ENCODE data around the gene ADAM12.
"Not testable (repeated sequence)": the region's sequence is repeated elsewhere in the genome, so short reads cannot be mapped to it uniquely, and the experiment has no call there.

ADAM12 gene

DNA sequence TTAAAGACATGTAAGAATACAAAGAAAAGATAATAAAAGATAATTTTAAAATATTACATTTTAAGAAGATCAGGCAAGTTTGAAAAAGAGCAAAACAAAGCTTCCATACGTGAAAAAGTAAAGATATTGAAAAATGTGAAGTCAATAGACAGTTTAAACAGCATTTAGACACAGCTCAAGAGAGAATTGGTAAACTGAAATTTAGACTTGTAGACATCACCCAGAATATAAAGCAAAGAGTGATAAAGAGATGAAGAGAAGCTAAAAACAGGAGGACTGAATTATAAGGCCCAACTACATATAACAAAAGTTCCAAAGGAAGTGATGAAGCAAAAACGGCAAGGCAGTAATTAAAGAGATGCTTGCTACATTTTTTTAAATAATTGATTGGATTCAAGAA is 13.8 kb downstream of the ADAM12 start:
- DNase-seq (ENCODE audit: low read depth in 2 of 2): no peak

DNA sequence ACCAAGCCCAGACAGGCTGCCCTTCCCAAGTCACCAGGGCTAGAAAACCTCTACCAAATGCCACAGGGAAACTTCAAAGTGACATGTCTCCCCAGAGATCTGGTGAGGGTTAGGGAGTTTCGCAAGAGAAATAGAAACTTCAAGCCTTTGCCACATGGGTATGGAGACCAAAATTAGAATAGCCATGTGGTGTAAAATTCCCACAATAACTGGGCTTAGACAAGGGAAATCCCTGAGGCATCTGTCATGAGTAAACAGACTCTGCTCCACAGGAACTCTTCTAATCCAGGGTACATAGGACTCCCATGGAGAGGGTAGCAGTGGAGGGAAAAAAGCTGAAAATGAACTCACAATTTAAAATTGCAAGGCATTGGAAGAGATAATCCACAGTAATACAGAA is 14.3 kb downstream of the ADAM12 start:
- DNase-seq (ENCODE audit: low read depth in 2 of 2): no peak

DNA sequence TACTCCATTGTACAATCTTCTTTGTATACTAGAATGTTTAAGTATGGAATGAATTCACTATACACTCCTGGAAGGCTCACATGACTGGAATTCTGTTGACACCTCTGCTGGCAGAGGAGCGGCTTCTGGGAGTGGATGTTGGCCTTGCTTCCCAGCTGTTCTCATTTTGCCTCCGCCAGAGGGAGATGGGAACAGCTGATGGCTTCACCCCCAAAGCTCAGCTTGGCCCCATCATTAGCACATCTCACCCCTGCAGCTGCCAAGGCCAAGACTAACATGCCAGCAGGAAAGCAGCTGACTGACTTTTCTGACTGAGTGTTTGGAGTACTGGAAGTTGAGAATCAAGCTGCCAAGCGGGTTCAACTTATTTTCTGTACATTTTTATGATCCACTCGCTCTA is 15.1 kb downstream of the ADAM12 start:
- DNase-seq (ENCODE audit: low read depth in 2 of 2): no peak

DNA sequence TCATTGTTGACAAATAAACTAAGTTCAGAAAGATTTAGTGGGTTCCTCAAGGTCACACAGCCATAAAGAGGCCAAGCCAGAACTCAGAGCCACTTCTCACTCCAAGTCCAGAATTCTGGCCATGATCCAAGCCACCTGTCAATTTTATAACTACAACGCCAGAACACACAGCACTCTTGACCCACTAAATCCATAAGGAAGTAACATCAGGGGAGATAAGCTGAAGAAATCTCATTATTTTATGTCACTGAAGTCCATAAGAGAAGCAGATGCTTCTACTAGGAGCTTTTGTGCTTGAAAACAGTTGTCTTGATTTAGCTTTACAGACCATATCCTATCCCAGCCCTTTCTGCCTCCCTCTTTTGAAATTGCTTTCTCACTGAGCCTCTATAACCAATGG is 15.9 kb downstream of the ADAM12 start:
- no peak for DNase-seq (ENCODE audit: low read depth in 2 of 2)

DNA sequence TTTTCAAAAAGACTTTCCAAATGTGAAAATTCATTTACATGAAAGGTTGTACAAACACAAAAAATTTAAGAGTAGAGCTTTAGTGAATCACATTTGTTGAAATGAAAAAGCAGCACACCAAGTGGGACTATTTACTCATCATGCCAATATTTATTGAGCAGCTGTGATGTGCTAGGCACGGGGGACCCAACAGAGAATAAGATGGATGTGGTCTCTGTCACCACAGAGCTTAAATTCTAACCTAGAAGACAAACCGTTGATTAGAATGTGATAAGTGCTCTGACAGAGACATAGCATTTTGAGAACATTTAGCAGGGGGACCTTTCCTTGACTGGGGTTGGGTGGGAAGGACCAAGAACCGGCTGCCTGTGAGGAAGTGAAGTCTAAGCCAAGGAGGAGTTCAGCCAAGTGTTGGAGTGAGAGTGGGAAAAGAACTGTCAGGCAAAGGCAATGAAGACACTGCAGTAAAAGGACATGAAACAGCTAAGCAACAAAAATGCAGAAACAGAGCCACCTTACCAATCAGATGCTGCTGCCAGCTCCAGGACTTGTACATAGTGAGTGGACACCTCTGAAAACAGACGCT is 19.1 kb downstream of the ADAM12 start:
- no peak for DNase-seq (ENCODE audit: low read depth in 2 of 2)

DNA sequence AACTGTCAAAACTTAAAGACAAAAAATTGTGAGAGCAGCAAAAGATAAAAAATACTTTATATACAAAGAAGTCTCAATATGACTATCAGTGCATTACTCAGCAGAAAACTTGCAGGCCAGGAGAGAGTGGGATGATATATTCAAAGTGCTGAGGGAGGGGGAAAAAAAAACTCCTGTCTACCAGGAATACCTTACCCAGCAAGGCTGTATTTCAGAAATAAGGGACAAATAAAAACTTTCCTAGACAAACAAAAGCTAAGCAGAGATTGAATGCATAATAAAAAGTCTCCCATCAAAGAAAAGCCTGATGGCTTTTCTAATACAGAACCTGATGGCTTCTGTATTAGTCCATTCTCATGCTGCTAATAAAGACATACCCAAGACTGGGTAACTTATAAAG is 31.1 kb downstream of the ADAM12 start:
- no peak for DNase-seq (ENCODE audit: low read depth in 2 of 2)

DNA sequence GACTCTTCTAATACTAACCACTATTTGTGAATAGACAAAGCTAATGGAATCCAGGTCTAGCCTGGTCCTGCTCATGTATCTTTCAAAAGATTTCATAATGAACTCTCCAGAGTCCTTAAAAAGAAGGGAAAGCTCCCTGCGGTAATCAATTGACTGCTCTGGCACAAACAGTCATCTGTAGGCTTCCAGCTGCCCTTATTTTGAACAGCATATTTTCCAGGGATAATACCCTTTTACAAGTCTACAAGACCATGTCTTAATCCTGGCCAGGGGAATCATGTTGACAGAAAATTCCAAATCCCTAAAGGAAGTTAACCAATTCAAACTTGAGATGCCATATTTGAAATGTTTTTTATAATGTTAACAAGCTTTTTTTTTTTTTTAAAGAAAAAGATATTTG is 34.6 kb downstream of the ADAM12 start:
- no peak for DNase-seq (ENCODE audit: low read depth in 2 of 2)

DNA sequence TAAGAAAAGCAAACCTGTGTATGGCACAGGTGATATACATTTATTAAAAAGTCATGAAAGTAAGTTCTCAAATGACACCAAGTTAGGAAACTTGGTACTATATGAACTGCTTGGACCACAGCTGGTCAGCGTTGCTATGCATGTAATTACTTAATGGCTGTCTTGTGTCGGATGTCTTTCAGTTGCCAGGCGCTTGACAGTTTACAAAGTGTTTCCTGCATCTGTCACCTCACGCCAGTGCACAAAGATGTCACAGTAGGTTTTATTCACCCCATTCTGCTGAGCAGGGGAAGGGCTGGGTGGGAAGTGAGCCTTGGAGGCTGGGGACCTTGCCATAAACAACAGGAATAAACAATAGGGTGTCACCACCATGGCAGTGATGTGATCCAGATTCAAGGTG is 35.8 kb downstream of the ADAM12 start:
- no peak for DNase-seq (ENCODE audit: low read depth in 2 of 2)

DNA sequence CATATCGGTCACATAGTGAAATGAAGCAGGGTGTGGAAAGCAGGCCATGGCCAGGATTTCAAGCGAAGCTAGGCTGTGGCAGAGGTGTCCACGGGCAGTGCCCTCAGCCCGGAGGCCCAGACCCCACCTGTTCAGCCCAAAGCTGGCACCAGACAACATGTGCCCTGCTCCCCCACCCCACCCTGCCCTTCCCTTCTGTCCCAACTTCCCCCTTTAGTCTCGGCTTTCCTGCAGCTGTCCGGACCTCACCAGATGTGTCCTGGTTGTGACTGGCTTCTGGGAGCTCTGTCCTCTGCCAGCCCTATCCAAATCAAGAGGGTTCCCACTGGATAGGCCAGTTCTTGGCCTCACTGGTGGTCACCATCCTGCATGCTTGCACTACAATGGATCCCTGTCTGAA is 37.3 kb downstream of the ADAM12 start:
- no peak for DNase-seq (ENCODE audit: low read depth in 2 of 2)

DNA sequence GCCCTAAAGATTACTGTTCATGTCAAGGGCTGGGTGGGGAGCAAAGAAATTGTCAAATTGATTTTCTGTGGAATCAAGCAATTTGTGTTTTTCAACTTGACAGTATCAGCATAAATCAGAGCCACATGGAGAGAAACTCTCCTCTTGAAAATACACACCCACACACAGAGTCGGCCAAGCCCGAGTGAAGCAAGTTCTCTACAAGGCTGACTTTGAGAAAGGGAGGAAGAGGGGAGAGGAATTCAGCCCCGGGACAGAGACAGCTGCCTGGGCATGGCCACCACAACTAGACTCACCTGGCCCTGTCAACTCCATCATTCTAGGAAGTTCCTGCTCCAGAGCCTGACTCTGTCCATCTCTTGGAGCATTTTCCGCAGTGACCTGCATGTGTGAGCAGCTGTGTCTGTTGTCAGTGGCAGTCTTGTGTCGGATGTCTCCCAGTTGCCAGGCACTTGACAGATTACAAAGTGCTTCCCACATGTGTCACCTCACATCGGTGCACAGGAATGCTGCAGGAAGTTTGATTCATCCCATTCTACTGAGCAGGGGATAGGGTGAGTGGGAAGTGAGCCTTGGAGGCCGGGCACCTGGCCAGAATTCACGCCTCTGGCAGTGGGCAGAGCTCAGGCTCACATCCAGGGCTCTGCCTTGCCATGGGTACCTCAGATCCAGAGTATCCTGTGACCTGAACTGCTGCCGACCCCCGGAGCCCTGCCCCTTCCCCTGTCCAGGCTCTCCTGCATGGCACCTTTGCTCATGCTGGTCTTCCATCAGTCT is 37.9 kb downstream of the ADAM12 start:
- DNase-seq (ENCODE audit: low read depth in 2 of 2): no peak

DNA sequence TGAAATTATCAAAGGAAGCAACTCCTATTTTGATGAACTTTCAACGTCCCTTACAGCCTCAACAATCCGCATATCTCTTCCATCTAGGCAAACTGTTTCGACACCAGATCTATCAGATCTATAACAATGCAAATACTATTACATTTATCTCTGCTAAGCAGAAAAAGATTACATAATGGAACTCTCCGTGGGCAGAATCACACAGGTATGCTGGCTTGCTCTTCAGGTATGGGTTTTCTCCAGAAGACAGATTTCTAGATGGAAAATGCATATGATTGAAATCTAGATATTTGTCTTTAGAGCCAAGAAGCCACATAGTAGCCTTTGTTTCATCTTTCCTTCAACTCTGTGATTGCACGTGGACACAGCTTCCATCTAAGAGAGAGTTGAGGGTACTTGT is 38.6 kb downstream of the ADAM12 start:
- no peak for DNase-seq (ENCODE audit: low read depth in 2 of 2)

DNA sequence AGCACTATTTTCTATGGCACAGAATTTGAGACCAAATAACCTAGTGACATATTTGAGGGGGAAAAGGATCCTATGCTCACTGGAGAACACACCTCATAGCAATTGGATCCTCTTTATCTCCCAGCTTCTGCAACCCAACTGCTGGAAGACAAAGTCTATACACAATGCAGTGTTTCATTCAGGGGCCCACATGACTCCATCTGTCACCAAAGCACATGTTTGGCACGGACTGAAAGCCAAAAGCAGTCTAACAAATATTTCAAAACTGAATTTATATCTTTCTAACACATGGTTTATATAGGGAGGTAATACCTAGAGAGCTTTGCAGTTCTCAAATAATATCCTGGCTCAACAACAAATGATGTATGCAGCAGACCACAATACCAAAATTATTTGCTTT is 39.2 kb downstream of the ADAM12 start:
- no peak for DNase-seq (ENCODE audit: low read depth in 2 of 2)

DNA sequence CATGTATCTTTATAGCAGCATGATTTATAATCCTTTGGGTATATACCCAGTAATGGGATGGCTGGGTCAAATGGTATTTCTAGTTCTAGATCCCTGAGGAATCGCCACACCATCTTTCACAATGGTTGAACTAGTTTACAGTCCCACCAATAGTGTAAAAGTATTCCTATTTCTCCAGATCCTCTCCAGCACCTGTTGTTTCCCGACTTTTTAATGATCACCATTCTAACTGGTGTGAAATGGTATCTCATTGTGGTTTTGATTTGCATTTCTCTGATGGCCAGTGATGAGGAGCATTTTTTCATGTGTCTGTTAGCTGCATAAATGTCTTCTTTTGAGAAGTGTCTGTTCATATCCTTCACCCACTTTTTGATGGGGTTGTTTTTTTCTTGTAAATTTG is 44.8 kb downstream of the ADAM12 start:
- not testable (repeated sequence) for DNase-seq (ENCODE audit: low read depth in 2 of 2)

DNA sequence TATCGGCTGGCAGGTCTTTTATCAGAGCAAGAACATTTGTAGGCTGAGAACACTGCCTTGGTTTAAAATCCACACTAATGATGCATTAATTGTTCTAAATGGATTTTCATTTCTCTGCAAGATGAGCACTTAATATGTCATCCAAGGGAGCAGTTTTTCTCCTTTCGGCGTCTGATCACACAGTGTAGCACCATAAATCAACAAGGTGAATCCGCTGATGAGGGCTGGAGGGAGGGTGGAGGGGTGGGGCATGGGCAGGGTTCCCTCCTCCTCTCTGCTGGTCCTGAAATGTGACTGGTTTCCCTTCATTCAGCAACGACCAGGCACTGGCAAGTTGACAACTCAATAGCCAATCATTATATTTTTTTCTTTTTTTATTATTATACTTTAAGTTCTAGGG is 45.6 kb downstream of the ADAM12 start:
- DNase-seq (ENCODE audit: low read depth in 2 of 2): no peak

DNA sequence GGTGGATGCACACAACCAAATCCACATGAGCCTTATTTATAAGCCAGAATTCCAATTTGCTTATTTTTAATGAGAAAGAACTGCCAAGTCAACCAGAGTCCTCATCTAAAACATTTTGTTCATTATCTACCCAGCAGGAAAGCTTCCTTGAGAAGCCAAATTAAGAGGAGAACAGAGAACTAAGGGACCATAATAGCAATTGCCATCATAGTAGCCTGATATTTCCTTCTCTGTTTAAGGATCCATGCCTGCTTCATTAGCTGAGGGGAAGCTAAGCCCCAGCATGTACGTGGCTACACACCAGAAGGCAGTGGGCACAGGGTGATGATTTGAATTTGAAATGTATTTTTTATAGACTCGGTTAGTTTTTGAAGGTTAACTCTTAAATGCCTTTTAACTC is 46.8 kb downstream of the ADAM12 start:
- no peak for DNase-seq (ENCODE audit: low read depth in 2 of 2)

DNA sequence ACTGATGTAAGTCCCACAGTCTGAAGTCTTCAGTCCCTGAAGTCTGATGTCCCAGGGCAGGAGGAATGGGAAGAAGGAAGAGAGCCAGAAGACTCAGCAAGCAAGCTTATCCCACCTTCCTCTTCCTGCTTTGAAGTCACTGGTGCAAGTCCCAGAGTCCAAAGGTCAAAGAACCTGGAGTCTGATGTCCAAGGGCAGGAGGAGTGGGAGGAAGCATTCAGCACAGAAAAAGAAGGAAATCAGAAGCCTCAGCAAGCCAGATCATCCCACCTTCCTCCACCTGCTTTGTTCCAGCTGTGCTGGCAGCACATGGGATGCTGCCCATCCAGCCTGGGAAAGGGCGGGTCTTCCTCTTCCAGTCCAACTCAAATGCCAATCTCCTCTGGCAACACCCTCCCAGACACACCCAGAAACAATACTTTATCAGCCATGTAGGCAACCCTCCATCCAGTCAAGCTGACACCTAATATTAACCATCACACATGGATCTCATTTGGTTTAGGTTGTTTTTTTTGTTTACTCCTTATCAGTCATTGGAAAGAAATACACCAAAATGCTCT is 50.9 kb downstream of the ADAM12 start:
- DNase-seq (ENCODE audit: low read depth in 2 of 2): no peak

DNA sequence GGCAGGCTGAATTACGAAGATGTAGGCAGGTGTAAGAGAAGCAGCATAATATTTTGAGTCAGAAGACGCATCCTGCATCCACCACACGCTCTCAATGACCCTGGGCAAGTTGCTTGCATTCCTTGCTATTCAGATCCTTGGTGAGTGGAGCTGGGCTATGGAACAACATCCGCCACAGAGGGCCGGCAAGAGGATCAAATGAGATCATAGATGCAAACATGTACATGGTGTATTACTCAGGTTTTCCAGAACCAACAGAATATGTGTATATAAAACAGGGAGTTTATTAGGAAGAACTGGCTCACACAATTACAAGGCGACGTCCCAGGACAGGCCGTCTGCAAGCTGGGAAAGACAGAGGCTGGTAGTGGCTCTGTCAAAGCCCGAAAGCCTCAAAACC is 51.5 kb downstream of the ADAM12 start:
- DNase-seq (ENCODE audit: low read depth in 2 of 2): no peak

DNA sequence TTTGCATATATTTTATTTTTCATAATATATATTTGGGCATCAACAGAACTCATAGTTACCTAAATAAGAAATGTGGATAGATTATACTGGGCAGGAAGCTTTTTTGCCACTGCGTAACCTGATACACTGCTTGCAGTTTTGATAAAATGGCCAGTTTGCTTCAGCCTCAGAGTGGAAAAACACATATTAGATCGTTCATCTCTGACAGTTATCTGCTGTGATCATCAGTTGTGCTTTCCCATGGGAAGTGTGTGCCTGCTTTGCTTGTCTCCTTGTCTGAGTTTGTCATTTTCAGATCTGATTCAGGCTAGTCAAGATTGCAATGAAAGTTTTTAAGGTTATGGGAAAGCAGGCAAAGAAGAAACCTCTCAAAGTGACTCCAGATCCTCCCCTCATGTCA is 54.0 kb downstream of the ADAM12 start:
- no peak for DNase-seq (ENCODE audit: low read depth in 2 of 2)

DNA sequence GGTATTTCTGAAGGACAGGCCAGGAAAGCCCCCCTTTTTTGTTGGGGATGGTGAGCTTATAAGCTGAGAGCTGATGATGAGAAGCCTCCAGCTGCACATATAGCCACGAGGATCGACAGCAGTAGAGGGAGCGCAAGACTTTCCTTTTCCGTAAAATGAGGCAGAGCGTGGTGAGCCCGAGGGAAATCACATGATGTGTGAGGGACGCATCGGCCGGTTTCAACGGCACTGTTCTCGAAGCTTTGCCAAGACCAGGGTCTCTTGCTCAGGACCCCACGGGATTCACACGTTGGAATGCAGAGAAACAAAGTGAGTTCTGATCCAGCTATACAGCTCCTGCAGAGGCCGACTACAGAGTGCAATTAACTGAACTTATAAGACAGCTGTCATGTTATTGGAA is 55.7 kb downstream of the ADAM12 start:
- DNase-seq (ENCODE audit: low read depth in 2 of 2): no peak

DNA sequence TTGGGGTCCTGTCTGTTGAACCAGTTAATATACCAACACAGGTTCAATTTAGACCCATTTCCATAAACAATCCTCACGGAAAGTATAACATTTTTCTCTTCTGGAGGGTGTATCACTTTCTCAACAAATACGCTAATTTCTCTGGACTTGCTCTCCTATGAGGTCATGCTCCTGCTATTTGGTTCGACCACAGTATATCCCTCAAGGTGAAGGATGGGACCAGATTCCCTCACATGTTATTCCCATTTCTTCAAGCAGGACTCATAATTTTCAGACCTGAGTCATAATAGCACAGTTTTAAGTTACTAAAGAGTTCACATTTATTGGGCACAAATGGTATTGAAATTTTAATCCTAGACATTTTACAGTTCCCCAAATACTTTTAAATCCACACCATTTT is 57.2 kb downstream of the ADAM12 start:
- no peak for DNase-seq (ENCODE audit: low read depth in 2 of 2)

DNA sequence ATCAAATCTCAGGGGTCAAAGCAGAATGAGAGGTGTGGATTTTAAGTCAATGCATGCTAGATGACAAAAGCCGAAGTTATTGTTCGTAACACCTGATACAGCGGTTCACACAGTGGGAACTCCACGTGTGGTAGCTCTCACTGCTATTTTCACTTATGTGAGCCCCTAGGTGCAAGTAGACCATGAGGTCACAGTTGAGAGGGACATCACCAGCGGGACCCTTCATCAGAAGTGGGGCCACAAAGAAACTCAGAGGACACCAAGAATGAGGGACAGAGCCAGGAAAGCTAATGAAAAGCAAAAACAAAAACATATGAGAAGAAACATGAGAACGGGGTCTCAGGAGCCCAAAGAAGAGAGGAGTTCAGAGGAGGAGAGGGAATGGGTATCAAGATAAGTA is 63.5 kb downstream of the ADAM12 start:
- no peak for DNase-seq (ENCODE audit: low read depth in 2 of 2)

DNA sequence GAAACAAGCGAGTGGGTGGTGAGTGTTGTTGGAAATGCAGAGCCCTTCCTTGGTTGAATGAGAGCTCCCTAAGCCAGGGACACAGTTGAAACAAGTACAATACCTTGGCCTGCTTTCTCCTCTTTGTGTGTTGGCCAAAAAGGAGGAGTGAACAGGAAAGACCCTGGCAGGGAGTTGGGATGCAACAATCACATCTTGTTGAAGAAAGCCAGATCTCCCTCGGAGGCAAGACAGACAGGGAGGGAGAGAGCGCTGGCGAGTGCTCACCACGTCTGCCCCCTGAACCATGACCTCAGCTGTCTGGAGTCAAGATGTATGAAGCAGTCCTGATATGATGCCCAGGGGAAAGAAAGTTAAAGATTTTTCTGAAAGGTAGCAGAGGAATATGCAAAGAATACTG is 66.8 kb downstream of the ADAM12 start:
- DNase-seq (ENCODE audit: low read depth in 2 of 2): no peak

DNA sequence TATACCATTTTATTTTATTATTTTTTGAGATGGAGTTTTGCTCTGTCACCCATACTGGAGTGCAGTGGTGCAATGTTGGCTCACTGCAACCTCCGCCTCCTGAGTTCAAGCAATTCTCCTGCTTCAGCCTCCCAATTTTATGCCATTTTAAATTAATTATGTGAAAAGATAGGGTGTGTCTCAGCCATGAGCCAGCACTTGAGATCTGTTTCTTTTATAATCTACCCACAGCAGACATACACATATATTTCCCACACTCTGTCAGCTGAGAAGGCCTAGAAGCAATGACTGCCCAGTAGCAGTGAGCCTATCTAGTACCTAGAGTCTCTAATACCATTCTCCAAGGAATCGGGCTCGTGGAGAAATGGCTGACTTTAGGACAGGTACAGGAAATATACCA is 70.5 kb downstream of the ADAM12 start:
- no peak for DNase-seq (ENCODE audit: low read depth in 2 of 2)

Data from stimulated activated CD8-positive, alpha-beta memory T cell treated with anti-CD3 and anti-CD28 coated beads, Interleukin-2, amount 100 ng/mL, for 1 hour (primary cell).